ENCODE results near the gene STBD1. TPM values are rescaled to one million over a fixed set of nuclear protein-coding genes. Genes with fewer than 3 reads are reported as not detected.

Gene STBD1
- polyA plus RNA-seq, 1 of the 3 experiments (the other 2 are of a cell fraction), result 1.6 TPM

DNA sequence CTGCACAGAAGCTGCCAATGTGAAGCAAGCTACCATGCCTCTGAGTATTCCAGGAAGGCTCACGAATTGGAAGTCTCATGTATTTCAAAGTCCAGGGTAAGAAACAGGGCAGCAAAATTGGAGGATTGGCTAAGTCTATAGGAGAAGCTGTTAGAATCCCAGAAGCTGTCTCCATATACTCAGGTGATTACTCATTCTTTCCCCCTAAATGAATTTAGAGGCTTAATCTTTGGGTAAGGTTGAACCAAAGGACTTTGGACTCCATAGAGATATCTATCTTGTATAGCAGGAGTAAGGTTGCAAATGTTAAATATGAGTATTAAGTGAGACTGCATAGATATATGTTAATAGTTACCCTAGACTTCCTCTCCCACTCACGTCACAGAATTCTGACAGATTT, 36.3 kb downstream of the STBD1 start:
- Histone ChIP-seq H2AFZ (ENCODE audit: low read depth) (no peak overlapping the region), H3K9ac (no peak overlapping the region), H3K27ac (ENCODE audit: low read depth in 2 of 2, low read length in 1 of 2) (no peak overlapping the region), H3K9me2 (no peaks in the 10 kb centered on the region), H3K4me1 (ENCODE audit: control insufficient read depth in 1 of 2, insufficient read depth in 2 of 2, low read depth in 1 of 2, low read length in 1 of 2) (no peaks in the 10 kb centered on the region; a peak in 1 of 4 replicates), H3K9me3 (no peaks in the 10 kb centered on the region), H3K36me3 (replicated peaks in 1 of 2; ENCODE audit: control insufficient read depth in 1 of 2, insufficient read depth in 2 of 2, low read length in 1 of 2) (no peaks in the 10 kb centered on the region), H3K79me2 (ENCODE audit: insufficient read depth) (no peaks in the 10 kb centered on the region), H3K27me3 (ENCODE audit: insufficient read depth) (no peaks in the 10 kb centered on the region), H4K20me1 (ENCODE audit: insufficient read depth) (no peaks in the 10 kb centered on the region), H3K4me3 (ENCODE audit: low read depth in 2 of 2, low read length in 1 of 2) (no peak overlapping the region), H3K4me2 (no peak overlapping the region), H3F3A (replicated peaks; ENCODE audit: insufficient read depth) (peaks cover 11% of the 10 kb centered on the region)
- ChIA-PET CTCF (interaction anchor here (1.0 to 2.3 kb wide), 4 partner anchors 11 to 347 kb away, joined by 3 to 7 read pairs (median 4); no protein-coding TSS in a partner anchor), POLR2A (no interaction called here)
- 65% methylated on average over 2 of the region's 2 CpGs for WGBS (ENCODE audit: low lambda C conversion rate)
- DNase-seq, result no peak
- TF ChIP-seq JUND (IDR thresholded peaks at IDR 0.05) (no peak), IRF3 (IDR thresholded peaks at IDR 0.05; ENCODE audit: low read depth, low read length) (no peak), RFX5 (IDR thresholded peaks at IDR 0.05; ENCODE audit: low read length) (no peak), GATA2 (CRISPR knock-in tag; IDR thresholded peaks at IDR 0.05) (no peak), RCOR1 (IDR thresholded peaks at IDR 0.05; ENCODE audit: low read length) (no peak), RAD21 (IDR thresholded peaks at IDR 0.05; ENCODE audit: low read length) (no peak), FOXM1 (IDR thresholded peaks at IDR 0.05; ENCODE audit: low read depth) (no peak), FOSL2 (IDR thresholded peaks at IDR 0.05; ENCODE audit: borderline replicate concordance, low read depth) (no peak), MEF2A (IDR thresholded peaks at IDR 0.05; ENCODE audit: borderline replicate concordance, low read depth) (no peak), GABPA (IDR thresholded peaks at IDR 0.05; ENCODE audit: low read depth) (no peak), ELF1 (IDR thresholded peaks at IDR 0.05) (no peak), TEAD4 (IDR thresholded peaks at IDR 0.05; ENCODE audit: borderline replicate concordance, insufficient read depth) (no peak), NFIC (IDR thresholded peaks at IDR 0.05; ENCODE audit: borderline replicate concordance) (no peak), POLR2AphosphoS5 (IDR thresholded peaks at IDR 0.05; ENCODE audit: low read depth, low read length) (no peak), YY1 (IDR thresholded peaks at IDR 0.05; ENCODE audit: low read depth) (no peak), SMC3 (IDR thresholded peaks at IDR 0.05; ENCODE audit: low read depth, low read length) (no peak), FOXJ3 (CRISPR knock-in tag; IDR thresholded peaks at IDR 0.05) (no peak)
- TF ChIP-seq, protein P1, sequence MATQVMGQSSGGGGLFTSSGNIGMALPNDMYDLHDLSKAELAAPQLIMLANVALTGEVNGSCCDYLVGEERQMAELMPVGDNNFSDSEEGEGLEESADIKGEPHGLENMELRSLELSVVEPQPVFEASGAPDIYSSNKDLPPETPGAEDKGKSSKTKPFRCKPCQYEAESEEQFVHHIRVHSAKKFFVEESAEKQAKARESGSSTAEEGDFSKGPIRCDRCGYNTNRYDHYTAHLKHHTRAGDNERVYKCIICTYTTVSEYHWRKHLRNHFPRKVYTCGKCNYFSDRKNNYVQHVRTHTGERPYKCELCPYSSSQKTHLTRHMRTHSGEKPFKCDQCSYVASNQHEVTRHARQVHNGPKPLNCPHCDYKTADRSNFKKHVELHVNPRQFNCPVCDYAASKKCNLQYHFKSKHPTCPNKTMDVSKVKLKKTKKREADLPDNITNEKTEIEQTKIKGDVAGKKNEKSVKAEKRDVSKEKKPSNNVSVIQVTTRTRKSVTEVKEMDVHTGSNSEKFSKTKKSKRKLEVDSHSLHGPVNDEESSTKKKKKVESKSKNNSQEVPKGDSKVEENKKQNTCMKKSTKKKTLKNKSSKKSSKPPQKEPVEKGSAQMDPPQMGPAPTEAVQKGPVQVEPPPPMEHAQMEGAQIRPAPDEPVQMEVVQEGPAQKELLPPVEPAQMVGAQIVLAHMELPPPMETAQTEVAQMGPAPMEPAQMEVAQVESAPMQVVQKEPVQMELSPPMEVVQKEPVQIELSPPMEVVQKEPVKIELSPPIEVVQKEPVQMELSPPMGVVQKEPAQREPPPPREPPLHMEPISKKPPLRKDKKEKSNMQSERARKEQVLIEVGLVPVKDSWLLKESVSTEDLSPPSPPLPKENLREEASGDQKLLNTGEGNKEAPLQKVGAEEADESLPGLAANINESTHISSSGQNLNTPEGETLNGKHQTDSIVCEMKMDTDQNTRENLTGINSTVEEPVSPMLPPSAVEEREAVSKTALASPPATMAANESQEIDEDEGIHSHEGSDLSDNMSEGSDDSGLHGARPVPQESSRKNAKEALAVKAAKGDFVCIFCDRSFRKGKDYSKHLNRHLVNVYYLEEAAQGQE (IDR thresholded peaks at IDR 0.05; ENCODE audit: low read depth, low read length), result no peak
- TF ChIP-seq, protein P2, sequence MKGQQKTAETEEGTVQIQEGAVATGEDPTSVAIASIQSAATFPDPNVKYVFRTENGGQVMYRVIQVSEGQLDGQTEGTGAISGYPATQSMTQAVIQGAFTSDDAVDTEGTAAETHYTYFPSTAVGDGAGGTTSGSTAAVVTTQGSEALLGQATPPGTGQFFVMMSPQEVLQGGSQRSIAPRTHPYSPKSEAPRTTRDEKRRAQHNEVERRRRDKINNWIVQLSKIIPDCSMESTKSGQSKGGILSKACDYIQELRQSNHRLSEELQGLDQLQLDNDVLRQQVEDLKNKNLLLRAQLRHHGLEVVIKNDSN (IDR thresholded peaks at IDR 0.05; ENCODE audit: borderline replicate concordance, low read depth), result no peak
